HG03039 (cell line): Measurements from ENCODE around the gene CDC14B.

Experiments
- ATAC-seq: cut with Tn5 transposase; IDR thresholded peaks from one replicate; pipeline ENCODE4 v1.9.1; 2021; ENCODE audit warnings: mild to moderate bottlenecking, moderate library complexity; ENCODE audit not compliant: unreplicated experiment

CDC14B gene

DNA sequence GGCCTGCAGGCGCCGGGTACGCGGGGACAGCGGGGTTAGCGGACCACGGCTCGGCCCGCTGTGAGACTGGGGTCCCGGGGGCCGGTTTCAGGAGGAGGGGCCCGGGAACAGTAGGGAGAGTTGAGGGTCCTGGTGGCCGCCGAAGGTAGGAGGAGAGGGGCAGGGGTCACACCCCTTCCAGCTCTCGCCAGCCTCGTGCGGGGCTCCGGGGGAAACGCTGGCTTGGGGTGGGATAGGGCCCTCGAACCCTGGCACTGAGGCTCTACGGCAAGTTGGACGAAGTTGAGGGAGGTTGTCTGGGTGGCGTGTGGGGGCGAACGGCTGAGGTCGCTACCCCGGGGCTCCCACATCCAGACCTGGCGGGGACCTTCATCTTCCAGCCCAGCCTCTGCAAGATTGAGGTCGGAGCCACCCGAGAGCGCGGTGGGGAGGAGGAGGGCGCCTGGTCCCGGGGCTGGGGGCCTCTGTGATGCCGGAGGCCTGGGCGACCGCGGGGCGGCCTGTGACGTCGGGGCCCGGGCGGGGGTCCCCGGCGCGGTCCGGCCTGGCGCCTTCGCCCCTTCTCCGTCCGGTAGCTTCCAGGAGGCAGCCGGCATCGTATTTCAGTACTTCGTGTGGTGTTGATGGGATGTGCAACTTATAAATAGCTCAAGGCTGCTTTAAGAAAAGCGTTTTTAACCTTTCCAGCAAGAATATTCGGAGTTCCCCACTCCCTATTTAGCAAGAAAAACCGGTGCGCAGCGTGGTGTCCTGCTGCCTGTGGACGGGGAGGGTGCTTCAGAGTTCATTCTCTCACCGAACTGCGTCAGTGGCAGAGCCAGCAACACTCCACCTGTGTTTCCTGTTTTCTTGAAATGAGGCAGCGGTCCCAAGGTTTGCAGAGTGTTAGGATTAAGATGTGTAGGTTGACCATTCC is 168.8 kb downstream of the CDC14B start:
- no peak for ATAC-seq
